Lower leg skin (tissue), 3 donors: ENCODE measurements around the gene KRTAP12-1.

Experiments used
- POLR2A ChIP-seq, 2 donors: fragments of 450-650 bp; IDR thresholded peaks; one replicate each; pipeline ENCODE4 v1.6.1; 2016 to 2017; ENCODE audit warnings: antibody characterized with exemption in 2 of 2, mild to moderate bottlenecking in 1 of 2, moderate library complexity in 1 of 2
- TF ChIP-seq, protein P1 (sequence below), 3 donors: fragments of 450-650 bp; IDR thresholded peaks; one replicate each; pipeline ENCODE4 v1.5.1; 2016; ENCODE audit warnings: antibody characterized with exemption in 3 of 3, mild to moderate bottlenecking in 3 of 3, moderate library complexity in 2 of 3

DNA sequence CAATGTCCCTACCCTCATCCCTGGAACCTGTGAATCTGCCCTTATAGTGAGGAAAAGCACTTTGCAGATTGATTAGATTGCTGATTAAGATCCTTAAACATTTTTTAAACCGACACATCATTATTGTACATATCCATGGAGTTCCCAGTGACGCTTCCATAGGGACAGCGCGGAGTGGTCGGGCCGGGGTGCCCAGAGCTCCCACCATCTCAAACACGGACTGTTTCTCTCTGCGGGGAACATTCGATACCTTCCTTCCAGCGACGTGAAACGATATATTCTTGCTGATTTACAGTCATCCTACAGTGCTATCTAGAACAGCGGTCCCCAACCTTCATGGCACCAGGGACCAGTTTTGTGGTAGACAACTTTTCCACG is 19.0 kb upstream of the KRTAP12-1 start:
- TF ChIP-seq, protein P1, sequence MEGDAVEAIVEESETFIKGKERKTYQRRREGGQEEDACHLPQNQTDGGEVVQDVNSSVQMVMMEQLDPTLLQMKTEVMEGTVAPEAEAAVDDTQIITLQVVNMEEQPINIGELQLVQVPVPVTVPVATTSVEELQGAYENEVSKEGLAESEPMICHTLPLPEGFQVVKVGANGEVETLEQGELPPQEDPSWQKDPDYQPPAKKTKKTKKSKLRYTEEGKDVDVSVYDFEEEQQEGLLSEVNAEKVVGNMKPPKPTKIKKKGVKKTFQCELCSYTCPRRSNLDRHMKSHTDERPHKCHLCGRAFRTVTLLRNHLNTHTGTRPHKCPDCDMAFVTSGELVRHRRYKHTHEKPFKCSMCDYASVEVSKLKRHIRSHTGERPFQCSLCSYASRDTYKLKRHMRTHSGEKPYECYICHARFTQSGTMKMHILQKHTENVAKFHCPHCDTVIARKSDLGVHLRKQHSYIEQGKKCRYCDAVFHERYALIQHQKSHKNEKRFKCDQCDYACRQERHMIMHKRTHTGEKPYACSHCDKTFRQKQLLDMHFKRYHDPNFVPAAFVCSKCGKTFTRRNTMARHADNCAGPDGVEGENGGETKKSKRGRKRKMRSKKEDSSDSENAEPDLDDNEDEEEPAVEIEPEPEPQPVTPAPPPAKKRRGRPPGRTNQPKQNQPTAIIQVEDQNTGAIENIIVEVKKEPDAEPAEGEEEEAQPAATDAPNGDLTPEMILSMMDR (IDR thresholded peaks at IDR 0.05), result no peak
- TF ChIP-seq POLR2A (IDR thresholded peaks at IDR 0.05), result no peak
